Stimulated activated CD4-positive, alpha-beta T cell treated with anti-CD3 and anti-CD28 coated beads, Interleukin-4, amount 100 ng/mL, for 4 hours (primary cell): ENCODE results near the gene ABCG8.

Experiments used
- DNase-seq, 2 experiments: peaks; one replicate each; pipeline ENCODE4 v3.0.0-alpha.2; 2020

ABCG8 gene

DNA sequence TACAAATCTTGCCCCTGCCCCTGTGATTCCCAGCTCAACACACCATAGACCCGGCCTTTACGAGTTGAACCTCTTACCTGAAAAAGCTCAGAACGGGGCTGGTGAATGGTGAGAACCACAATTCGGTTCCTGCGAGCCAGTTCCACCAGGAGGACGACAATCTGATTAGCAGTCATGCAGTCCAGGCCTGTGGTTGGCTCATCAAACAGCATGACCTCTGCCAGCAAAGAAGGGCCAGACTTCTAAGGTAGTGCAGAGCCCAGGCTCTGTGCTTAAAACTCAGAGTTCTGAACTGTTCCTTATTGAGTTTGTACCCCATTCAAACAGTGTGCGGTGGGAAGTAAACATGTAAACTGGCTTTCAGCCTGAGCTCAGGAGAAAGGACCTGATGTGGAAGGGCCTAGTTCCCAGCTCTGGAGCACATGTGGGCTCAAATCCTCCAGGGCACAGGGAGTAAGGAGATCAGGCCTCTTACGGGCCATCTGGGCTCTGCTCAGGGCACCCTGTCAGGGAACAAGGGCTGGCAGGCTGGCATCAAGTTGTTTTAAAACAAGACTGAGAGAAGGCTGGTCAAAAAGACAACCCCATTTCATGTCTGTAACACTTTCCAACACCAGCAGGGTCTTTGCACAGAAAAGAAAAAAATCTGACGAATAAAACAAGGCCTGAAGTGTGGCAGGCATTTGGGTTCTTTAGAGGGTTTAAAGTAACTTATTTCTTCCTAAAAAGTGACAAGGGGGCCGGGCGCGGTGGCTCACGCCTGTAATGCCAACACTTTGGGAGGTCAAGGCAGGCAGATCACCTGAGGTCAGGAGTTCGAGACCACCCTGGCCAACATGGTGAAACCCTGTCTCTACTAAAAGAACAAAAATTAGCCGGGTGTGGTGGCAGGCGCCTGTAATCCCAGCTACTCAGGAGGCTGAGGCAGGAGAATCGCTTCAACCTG is 12.2 kb upstream of the ABCG8 start:
- DNase-seq = no peak

DNA sequence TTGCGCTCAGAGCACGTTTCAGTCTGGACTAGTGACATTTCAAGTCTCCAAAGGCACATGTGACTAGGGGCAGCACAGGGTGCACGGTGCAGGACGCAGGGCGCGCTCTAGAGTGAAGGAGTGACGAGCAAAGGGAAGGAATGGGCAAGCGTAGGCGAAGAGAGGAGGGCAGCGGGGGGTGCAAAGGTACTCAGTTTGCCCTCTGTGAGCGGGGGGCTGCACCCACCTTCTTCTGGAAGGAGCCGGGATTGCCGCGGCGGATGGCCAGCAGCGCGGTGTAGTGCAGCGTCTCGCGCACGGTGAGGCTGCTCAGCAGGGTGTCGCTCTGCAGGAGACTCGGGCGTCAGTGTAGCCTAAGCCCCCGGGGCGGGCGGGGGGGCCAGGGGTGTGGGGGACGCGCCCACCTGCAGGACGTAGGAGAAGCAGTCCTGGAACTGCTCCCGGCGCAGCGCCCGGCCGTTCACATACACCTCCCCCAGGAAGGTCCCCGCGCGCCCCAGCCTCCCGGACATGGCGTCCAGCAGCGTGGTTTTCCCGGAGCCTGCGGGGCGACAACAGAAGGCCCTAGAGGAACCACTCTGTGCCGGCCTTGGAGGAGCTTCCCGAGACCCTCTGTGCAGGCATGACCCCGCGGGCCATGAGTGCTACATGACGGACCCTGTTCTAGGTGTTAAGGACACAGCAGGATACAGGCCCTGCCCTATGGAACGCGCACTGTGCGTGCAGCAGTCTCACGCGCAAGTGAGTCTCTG is 7.1 kb upstream of the ABCG8 start:
- DNase-seq = no peak

DNA sequence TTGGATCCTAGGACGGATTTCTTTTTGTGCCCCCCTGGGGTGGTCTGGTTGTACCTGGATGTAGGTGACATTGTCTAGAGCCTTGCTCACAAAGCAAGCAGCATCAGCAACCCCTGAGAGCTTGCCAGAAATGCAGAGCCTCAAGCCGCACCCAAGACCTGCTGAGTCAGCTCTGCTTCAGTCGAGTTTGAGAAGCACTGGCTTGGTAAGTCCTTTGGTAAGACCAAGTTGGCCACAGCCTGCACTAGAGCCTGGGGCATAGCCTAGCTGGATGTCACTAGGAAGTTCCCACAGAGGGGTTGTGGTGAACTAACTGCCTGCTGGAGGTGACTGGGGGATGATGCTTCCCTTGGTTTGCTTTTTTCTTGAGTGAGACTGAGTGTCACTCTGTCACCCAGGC is 6.3 kb upstream of the ABCG8 start:
- no peak for DNase-seq

DNA sequence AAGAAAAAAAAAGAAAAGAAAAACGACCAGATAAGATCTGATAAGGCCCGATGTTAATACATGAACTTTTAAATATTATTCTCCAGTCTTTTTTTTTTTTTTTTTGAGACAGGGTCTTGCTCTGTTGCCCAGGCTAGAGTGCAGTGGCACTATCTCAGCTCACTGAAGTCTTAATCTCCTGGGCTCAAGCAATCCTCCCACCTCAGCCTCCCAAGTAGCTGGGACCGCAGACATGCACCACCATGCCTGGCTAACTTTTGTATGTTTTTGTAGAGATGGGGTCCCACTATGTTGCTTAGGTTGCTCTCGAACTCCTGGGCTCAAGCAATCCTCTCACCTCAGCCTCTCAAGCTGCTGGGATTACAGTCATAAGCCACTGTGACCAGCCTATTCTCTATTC is 1.7 kb upstream of the ABCG8 start:
- no peak for DNase-seq

DNA sequence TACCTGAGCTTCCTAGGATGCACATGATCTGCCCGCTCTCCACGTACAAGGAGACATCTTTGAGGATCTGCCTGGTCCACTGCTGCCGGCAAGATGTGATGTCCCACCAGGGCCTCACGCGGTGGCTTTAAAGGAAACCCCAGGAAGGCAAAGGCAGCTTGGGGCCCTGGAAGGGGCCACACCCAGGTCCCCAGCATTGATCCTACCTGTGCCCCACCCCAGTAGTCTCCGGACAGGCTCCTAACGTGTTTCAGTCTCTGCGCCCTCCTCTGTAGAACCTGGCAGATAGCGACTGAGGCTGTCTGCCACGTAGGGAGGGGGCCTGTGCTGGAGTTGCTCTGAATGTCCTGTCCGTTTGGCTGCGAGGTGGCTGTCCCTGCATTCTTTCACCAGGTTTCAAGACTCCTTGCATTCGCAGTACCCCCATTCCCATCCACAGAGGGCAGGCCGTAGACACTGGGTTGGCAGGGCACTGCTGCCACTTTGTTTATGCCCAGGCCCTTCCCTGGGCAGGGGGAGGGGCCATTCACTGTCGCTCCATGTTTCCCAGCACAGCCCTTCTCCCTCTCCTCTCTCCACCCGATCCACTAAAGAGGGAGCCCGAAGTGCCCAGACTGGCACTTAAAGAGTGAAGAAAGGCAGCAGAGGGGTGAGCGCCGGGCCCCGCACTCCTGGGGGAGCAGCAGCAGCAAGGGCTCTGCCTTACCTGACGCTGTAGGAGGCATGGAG is 776 bp upstream of the ABCG8 start:
- DNase-seq = no peak

DNA sequence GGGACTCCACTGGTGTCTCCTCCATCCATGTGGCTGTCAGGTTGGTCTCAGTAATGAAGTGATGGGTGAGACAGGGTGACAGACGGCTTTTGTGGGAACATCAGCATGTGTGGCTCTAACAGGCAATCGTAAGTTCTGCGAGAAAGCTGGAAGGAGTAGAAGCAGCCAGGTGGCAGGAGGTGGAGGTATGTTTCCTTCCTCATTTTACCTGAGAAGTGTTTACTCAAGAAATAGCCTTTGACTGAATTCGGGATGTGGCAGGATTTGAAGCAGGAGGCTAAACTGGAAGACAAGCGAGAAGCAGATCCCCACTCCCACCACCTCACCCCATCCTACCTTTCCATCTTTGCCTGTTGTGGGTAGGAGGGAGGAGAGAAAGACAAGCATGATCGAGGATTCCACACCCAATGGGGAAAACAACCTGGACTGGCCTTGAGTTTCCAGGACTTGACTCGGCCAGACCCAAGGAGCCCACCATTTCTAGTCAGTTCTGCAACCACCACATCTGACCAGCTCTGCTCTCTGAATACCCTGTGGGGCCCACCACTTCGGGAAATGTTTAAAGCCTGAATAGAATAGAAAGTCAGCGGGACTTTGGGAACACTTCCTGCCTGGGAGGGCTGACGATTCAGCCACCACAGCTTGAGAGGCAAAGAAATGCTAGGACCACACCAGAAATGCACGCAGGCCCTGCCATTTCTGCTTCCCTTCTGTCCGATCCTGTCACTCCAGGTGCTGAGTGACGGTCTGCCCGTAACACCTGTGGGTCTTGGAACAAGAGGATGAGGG is 1.2 kb downstream of the ABCG8 start:
- DNase-seq = no peak

DNA sequence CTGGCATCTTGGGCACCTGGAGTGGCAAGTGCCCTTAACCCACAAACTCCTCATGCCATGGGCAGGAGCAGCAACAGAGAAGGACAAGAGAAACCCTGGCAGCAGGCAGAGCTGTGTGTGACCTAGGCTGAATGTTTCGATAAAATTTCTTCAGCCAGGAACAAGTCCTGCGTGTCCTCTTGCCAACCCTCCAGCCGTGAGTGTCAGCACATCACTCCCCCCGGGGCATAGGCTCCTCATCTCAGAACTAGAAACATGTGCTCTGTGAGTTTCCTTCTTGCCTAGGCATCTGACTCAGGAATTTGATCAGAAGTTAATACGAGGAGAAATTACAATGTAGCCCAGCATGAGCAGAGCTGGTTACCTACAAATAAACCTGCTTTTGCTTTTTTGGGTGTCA is 2.2 kb downstream of the ABCG8 start:
- DNase-seq = no peak

DNA sequence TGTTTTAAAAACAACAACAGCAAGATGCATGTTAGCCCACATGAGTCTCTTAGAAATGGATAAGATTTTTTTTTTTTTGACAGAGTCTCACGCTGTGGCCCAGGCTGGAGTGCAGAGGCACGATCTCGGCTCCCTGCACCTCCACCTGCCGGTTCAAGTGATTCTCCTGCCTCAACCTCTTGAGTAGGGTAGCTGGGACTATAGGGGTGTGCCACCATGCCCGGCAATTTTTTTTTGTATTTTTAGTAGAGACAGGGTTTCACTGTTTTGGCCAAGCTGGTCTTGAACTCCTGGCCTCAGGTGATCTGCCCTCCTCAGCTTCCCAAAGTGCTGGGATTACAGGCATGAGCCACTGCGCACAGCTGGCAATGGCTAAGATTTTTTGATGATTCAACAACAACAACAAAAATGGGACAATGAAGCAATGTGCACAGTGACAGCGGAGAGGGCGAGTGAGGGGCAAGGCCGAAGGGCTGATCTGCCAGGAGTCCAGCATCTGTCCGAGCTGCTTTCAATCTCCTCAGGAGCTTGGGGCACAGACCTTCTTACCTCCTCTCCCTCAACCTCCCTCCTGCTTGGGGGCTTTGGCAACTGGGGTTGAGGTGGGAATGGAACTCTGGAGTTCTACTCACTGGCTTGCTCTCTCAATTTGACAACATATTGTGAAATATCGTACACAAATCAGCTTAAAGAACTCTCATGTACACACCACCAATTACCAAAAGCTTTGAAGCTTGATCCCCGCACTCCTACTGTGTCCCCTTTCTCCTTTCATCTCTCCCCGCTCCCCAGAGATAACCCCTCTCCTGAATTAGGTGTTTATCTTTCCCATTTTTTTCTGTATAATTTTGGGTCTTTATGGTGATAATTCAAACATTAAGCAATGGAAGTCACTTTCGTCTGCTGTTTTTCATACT is 3.4 kb downstream of the ABCG8 start:
- no peak for DNase-seq

DNA sequence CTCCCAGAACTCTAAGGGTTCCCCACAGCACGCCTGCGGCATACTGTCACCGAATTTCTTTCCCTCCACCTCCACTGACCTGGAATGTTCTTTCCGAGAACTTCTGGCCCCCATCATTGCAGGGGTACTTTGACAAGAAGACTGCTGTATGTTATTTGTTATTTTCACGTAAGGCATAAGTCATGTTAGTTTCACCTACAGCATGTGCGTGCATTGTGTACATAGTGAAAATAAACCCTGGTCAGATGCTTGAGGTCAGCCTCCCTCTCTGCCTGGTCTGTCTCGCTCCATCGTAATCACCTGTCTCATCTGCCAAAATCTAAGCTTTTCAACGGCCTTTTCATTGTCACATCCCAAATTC is 4.1 kb downstream of the ABCG8 start:
- DNase-seq = no peak

DNA sequence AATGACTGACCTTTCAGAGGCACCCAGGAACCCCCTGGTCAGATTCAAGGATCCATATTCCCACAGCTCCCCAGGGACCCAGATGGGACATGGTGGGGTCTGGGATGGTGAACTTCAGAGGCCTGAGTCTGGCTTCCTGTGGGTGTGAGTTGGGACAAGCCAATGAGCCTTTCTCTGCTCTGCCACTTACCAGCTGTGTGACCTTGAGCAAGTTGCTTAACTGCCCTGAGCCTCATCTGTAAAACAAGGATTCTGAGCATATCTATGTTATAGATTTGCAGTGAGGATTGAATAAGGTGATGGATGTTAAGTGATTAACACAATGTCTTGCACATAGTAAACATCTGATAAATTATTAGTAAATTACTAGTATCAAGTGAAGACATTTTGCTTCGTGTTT is 6.4 kb downstream of the ABCG8 start:
- DNase-seq = no peak

DNA sequence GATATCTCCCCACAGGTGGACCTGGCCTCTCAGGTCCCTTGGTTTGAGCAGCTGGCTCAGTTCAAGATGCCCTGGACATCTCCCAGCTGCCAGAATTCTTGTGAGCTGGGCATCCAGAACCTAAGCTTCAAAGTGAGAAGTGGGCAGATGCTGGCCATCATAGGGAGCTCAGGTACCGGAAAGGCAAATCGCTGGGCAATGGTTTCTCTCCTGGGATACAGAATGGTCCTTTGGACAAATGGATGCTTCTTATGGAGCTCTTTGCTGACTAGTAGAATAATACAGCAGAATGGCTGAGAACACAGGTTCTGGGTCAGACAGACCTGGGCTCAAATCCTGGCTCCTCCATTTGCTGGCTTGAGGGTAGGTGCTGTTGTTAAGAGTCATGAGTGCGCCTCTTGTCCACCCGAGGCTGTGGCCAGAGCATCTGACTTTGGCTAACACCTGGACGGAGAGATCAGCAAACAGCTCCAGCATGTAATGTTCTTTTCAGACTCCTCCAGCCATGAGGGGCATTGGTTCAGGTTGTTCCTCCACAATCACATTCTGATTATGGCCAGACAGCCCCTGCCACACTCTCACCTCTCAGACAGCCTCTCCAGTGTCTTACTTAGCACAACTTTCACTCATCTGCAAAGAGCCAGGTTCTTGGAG is 7.5 kb downstream of the ABCG8 start:
- no peak for DNase-seq

DNA sequence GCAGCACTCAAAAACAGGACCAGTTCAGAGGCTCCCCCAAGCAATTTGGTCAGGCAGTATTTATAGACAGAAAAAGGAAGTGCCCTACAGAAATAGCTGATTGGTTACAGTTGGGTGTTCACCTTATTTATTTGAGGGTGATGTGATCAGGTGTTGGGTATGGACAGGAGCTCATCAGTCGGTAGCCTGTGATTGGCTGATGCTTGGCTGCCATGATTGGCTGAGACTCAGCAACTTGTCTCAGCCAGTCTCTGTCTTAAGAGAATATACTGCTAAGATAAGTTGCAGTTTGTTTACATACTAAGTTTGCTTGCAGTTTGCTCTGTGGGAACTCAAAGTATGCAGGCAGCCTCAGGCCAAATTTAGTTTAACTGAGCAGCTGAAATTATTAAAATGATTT is 9.4 kb downstream of the ABCG8 start:
- DNase-seq = no peak

DNA sequence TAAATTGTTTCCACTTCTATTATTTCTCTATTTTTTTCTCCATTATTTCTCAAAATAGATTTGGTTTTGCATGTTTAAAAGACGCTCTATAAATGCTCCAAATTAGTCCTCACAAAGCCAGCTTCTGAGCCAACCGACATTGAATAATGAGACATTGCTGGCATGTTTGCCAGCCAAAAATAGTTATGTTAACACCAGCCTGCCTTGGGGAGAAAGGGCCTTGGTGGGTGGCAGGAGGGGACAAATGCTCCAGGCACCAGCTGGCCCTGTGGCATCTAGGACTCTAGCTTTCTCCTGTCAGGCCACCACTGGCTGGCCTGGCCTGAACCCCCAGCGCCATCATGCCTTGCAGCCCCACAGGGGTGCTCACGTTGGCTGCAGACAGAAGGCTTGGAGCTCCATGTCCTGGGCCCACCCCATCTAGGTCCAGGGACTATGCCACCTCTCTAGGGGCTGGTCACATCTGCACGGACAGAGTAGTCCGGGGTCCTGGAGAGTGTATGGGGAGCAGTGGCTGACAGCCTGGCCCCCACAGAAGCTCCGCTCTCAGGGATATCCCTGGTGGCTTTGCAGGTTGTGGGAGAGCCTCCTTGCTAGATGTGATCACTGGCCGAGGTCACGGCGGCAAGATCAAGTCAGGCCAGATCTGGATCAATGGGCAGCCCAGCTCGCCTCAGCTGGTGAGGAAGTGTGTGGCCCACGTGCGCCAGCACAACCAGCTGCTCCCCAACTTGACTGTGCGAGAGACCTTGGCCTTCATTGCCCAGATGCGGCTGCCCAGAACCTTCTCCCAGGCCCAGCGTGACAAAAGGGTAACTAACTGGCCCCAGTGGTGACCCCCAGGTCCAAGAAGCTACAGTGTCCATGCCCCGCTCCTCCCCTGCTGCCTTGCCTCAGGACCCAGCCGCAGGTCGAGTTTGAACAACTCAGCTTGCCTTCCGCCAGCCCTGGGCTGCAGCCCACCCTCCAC is 12.5 kb downstream of the ABCG8 start:
- DNase-seq = no peak

DNA sequence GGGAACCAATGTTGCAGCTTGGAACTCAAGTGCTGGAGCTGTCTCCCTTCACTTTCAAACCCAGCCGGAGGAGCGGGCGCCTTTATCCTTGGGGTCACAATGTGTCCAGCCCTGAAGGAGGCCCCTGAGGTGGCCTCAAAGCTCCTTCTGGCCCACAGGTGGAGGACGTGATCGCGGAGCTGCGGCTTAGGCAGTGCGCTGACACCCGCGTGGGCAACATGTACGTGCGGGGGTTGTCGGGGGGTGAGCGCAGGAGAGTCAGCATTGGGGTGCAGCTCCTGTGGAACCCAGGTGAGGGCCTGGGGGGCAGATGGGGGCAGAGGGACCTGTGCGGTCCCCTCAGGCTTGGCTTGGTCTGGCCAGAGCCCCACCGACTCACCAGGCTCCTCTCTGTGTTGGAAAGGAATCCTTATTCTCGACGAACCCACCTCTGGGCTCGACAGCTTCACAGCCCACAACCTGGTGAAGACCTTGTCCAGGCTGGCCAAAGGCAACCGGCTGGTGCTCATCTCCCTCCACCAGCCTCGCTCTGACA is 13.5 kb downstream of the ABCG8 start:
- DNase-seq = no peak

DNA sequence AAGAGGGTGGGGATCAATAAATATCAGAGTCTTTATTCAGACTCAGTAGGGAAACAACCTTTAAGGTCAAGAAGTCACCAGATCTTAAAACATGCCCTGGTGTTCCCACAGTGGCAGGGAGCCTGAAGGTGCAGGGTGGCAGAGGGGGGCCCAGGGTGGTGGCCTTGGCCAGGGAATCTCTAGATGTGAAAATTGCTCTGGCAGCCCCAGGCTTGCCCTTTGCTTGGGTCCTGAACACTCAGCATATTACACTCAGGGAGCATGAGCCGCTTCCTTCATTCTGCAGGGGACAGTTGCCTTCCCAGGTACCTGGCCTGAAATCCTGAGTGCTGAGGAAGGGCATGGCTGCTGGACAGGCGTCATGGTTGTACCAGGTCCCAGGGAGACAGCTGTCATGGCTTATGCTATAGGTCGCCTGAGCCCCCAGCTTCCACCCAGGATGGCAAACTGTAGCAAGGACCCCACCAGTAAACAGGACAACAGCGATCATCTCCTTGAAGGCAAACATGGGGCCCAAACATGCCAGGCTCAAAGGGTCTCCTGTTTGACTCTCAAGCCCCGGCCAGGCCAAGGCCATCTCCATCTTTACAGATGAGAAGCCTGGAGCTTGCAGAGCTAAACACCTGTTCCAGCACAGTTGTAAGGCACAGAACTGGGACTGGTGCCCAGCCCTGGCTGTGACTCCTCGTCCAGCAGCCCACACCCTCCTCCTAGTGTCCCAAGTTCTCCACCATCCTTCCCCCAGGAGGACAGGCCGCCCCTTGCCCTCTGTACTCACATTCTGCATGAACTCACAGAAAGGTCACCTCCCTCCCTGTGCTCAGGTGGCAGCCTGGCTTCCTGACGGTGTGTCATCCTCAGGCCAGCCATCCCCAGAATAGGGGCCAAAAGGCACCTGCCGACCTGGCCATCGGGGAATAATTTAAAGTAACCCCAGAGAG is 14.6 kb downstream of the ABCG8 start:
- DNase-seq = no peak

DNA sequence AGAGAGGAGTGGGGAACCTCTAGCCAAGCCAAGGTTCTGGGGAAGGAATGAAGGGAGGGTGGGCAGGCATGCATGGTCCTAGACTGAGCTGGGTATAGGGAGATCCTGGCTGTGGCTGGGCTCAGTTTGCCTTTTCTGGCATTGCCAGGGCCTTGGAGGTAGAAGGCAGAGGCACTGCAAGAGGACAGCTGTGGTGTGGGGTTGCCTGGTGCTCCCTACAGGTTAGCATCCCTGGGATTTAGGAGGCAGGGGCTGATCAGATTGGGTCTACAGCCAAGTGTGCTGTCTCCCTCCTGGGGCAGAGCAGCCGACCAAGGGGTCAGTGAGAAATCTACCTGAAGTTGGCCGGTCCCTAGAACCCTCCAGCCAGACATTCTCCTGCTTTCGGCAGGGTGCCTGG is 15.9 kb downstream of the ABCG8 start:
- no peak for DNase-seq

DNA sequence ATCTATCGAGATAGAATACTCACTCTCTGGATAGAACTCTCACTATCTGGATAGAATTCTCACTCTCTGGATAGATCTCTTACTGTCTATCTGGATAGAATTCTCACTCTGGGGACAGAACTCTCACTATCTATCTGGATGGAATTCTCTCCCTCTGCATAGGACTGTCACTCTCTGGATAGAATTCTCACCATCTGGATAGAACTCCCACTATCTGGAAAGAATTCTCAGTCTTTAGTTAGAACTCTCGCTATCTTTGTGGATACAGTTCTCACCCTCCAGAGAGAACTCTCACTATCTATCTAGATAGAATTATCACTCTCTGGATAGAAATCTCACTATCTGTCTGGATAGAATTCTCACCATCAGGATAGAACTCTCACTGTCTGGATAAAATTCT is 16.5 kb downstream of the ABCG8 start:
- DNase-seq = no peak

DNA sequence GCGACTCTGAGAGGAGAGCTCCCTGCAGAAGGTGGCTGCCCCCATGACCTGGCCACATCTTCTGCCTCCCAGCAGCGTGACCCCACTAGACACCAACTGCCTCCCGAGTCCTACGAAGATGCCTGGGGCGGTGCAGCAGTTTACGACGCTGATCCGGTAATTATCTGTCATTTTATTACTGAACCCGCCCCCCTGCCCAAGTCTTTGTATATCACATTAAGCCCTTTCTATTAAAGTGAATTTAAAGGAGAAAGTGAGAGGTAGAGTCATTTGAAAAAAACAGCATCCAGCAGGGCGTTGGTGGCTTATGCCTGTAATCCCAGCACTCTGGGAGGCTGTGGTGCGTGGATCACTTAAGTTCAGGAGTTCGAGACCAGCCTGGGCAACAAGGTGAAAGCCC is 33.4 kb downstream of the ABCG8 start:
- no peak for DNase-seq
